BJ (cell line): ENCODE data around the gene ERC1. TPM values are rescaled to one million over a fixed set of nuclear protein-coding genes. Genes with fewer than 3 reads are reported as not detected.

Source experiments
- CTCF ChIA-PET: fragments of 350-600 bp; formaldehyde crosslinking; extraction: SDS; loops from one replicate; lab custom pipeline; 2021; ENCODE audit warnings: antibody characterized with exemption, inconsistent platforms; lab: Yijun Ruan, JAX
- POLR2A ChIA-PET: fragments of 300-600 bp; sonication (Branson Sonifier 250); formaldehyde crosslinking; extraction: SDS; loops from one replicate; lab custom pipeline; 2021; ENCODE audit warnings: antibody characterized with exemption; lab: Charles Lee
- DNase-seq: peaks from one replicate; pipeline ENCODE4 v3.0.0-alpha.2; 2011; ENCODE audit warnings: low read depth
- H3K27me3 ChIP-seq: 2 replicates; pipeline ENCODE4 v1.6.0; 2011; ENCODE audit warnings: low read length; ENCODE audit not compliant: control insufficient read depth, insufficient read depth
- H3K36me3 ChIP-seq: 2 replicates; pipeline ENCODE4 v1.5.1; 2011; ENCODE audit warnings: low read length; ENCODE audit not compliant: control insufficient read depth, insufficient read depth
- H3K4me3 ChIP-seq: 2 replicates; pipeline ENCODE4 v1.5.1; 2011; ENCODE audit warnings: low read depth, mild to moderate bottlenecking, control low read depth, low read length
- CTCF ChIP-seq: IDR thresholded peaks from 2 replicates; pipeline ENCODE4 v1.5.1; 2011; ENCODE audit warnings: low read depth, mild to moderate bottlenecking, control low read depth, inconsistent platforms, low read length, moderate library complexity; ENCODE audit not compliant: insufficient read depth
- polyA plus RNA-seq: library from polyadenylated mRNA; depleted of rRNA; stranded (reverse); fragments of >200 nt; gene quantifications from 2 replicates; pipeline ENCODE4 v1.2.3, GENCODE V29; 2011

Gene ERC1
- polyA plus RNA-seq, 1 experiment: 14.5 TPM

GRCh38 chr12:1375323-1375722, 384.3 kb downstream of the ERC1 start:
- no peaks in the 10 kb centered on the region for H3K36me3 ChIP-seq
- ChIA-PET POLR2A (no interaction called here), CTCF (interaction anchor here (0.8 kb wide), 1 partner anchor 47 kb away, joined by 3 read pairs; no protein-coding TSS in a partner anchor)
- H3K4me3 ChIP-seq: no peak overlapping the region
- H3K27me3 ChIP-seq: no peaks in the 10 kb centered on the region
- no peak for DNase-seq
- TF ChIP-seq CTCF: no peak

- POLR2A ChIA-PET: no interaction called here
- Histone ChIP-seq H3K27me3 (no peaks in the 10 kb centered on the region), H3K36me3 (no peaks in the 10 kb centered on the region), H3K4me3 (no peak overlapping the region)
- DNase-seq: no peak
- CTCF ChIA-PET: interaction anchor here (0.6 kb wide), 1 partner anchor 275 kb away, joined by 3 read pairs; no protein-coding TSS in a partner anchor
- no peak for TF ChIP-seq CTCF
Observed at GRCh38 chr12:1377117-1377516, 386.1 kb downstream of the ERC1 start.

- Histone ChIP-seq H3K27me3 (no peaks in the 10 kb centered on the region), H3K4me3 (no peak overlapping the region), H3K36me3 (no peaks in the 10 kb centered on the region)
- POLR2A ChIA-PET: no interaction called here
- no peak for DNase-seq
- CTCF ChIA-PET: no interaction called here
- TF ChIP-seq CTCF: no peak
Observed at GRCh38 chr12:1377681-1378080, 386.7 kb downstream of the ERC1 start.

- Histone ChIP-seq H3K27me3 (no peaks in the 10 kb centered on the region), H3K36me3 (no peaks in the 10 kb centered on the region), H3K4me3 (no peak overlapping the region)
- TF ChIP-seq CTCF: no peak
- POLR2A ChIA-PET: no interaction called here
- DNase-seq: no peak
- CTCF ChIA-PET: interaction anchor here (1.0 to 1.3 kb wide), 2 partner anchors 31 to 138 kb away, joined by 3 read pairs; no protein-coding TSS in a partner anchor
Observed at GRCh38 chr12:1380171-1380851, 389.3 kb downstream of the ERC1 start.

GRCh38 chr12:1382151-1382550, 391.1 kb downstream of the ERC1 start:
- POLR2A ChIA-PET: no interaction called here
- Histone ChIP-seq H3K36me3 (no peaks in the 10 kb centered on the region), H3K27me3 (no peaks in the 10 kb centered on the region), H3K4me3 (no peak overlapping the region)
- CTCF ChIA-PET: no interaction called here
- no peak for TF ChIP-seq CTCF
- no peak for DNase-seq
